ENCODE data around the gene RPE.
A peak's percentile ranks its signal among the peaks of the same experiment; 100 is the strongest.

RPE gene

GRCh38 chr2:210002158-210003157, at the start of gene RPE:
TSS of gene RPE (plus strand) at chr2:210002638. CDS start at chr2:210002662, 24 bp downstream.
- H3K4me3 ChIP-seq (ENCODE audit: low read depth, low read length): peak within 1 kb of the TSS; percentile 91
- no peaks in the 10 kb centered on the region for H3K27me3 ChIP-seq (ENCODE audit: control insufficient read depth, insufficient read depth, low read length)
- peak within 1 kb of the TSS; percentile 75 for H3K27ac ChIP-seq (ENCODE audit: low read depth, low read length)
- peak within 1 kb of the TSS; percentile 90 for H3K9ac ChIP-seq (ENCODE audit: low read length)
- H3K9me3 ChIP-seq (ENCODE audit: control insufficient read depth, insufficient read depth, low read depth, low read length): no peaks in the 10 kb centered on the region
- peaks cover 28% of the 10 kb centered on the region for H3K36me3 ChIP-seq (ENCODE audit: control insufficient read depth, insufficient read depth, low read length)
- H3K4me1 ChIP-seq (ENCODE audit: control insufficient read depth, insufficient read depth, low read length): 0 out of 2 replicates have a peak, but pooled peaks cover 12% of the 10 kb centered on the region

GRCh38 chr2:209956271-209956670, 46.2 kb upstream of the RPE start:
- Histone ChIP-seq H3K9me3 (ENCODE audit: control insufficient read depth, insufficient read depth, low read depth, low read length) (no peaks in the 10 kb centered on the region), H3K36me3 (ENCODE audit: control insufficient read depth, insufficient read depth, low read length) (no peaks in the 10 kb centered on the region), H3K9ac (ENCODE audit: low read length) (no peak overlapping the region), H3K4me3 (ENCODE audit: low read depth, low read length) (no peak overlapping the region), H3K4me1 (ENCODE audit: control insufficient read depth, insufficient read depth, low read length) (peaks cover 16% of the 10 kb centered on the region), H3K27ac (ENCODE audit: low read depth, low read length) (no peak overlapping the region), H3K27me3 (ENCODE audit: control insufficient read depth, insufficient read depth, low read length) (peaks cover 45% of the 10 kb centered on the region)

- Histone ChIP-seq H3K27me3 (ENCODE audit: control insufficient read depth, insufficient read depth, low read length) (peaks cover 59% of the 10 kb centered on the region), H3K9ac (ENCODE audit: low read length) (no peak overlapping the region), H3K27ac (ENCODE audit: low read depth, low read length) (no peak overlapping the region), H3K36me3 (ENCODE audit: control insufficient read depth, insufficient read depth, low read length) (no peaks in the 10 kb centered on the region), H3K4me3 (ENCODE audit: low read depth, low read length) (no peak overlapping the region), H3K4me1 (ENCODE audit: control insufficient read depth, insufficient read depth, low read length) (peaks cover 16% of the 10 kb centered on the region), H3K9me3 (ENCODE audit: control insufficient read depth, insufficient read depth, low read depth, low read length) (no peaks in the 10 kb centered on the region)
These were observed 44.4 kb upstream of the RPE start for GRCh38 chr2:209958016-209958415.

GRCh38 chr2:209960045-209960444, 42.4 kb upstream of the RPE start:
- H3K27ac ChIP-seq (ENCODE audit: low read depth, low read length): no peak overlapping the region

GRCh38 chr2:209960676-209961630, 41.5 kb upstream of the RPE start:
- Histone ChIP-seq H3K36me3 (ENCODE audit: control insufficient read depth, insufficient read depth, low read length) (no peaks in the 10 kb centered on the region), H3K27ac (ENCODE audit: low read depth, low read length) (no peak overlapping the region), H3K9me3 (ENCODE audit: control insufficient read depth, insufficient read depth, low read depth, low read length) (no peaks in the 10 kb centered on the region), H3K27me3 (ENCODE audit: control insufficient read depth, insufficient read depth, low read length) (peaks cover 57% of the 10 kb centered on the region), H3K4me1 (ENCODE audit: control insufficient read depth, insufficient read depth, low read length) (peaks cover 16% of the 10 kb centered on the region), H3K4me3 (ENCODE audit: low read depth, low read length) (peak overlapping the region; percentile 36; the same call in 1 of the 2 replicates), H3K9ac (ENCODE audit: low read length) (no peak overlapping the region)

More at GRCh38 chr2:209960045-209960444, 42.4 kb upstream of the RPE start:
- H3K4me3 ChIP-seq (ENCODE audit: low read depth, low read length): 0 out of 2 replicates have a peak overlapping the region, but pooled peaks have one; percentile 12
- no peaks in the 10 kb centered on the region for H3K9me3 ChIP-seq (ENCODE audit: control insufficient read depth, insufficient read depth, low read depth, low read length)
- H3K36me3 ChIP-seq (ENCODE audit: control insufficient read depth, insufficient read depth, low read length): no peaks in the 10 kb centered on the region
- peaks cover 60% of the 10 kb centered on the region for H3K27me3 ChIP-seq (ENCODE audit: control insufficient read depth, insufficient read depth, low read length)
- no peak overlapping the region for H3K9ac ChIP-seq (ENCODE audit: low read length)
- peaks cover 16% of the 10 kb centered on the region for H3K4me1 ChIP-seq (ENCODE audit: control insufficient read depth, insufficient read depth, low read length)

GRCh38 chr2:209965723-209966122, 36.7 kb upstream of the RPE start:
- H3K27me3 ChIP-seq (ENCODE audit: control insufficient read depth, insufficient read depth, low read length): peaks cover 17% of the 10 kb centered on the region
- no peak overlapping the region for H3K4me3 ChIP-seq (ENCODE audit: low read depth, low read length)
- H3K9ac ChIP-seq (ENCODE audit: low read length): no peak overlapping the region
- H3K4me1 ChIP-seq (ENCODE audit: control insufficient read depth, insufficient read depth, low read length): peaks cover 3% of the 10 kb centered on the region
- H3K27ac ChIP-seq (ENCODE audit: low read depth, low read length): no peak overlapping the region
- H3K36me3 ChIP-seq (ENCODE audit: control insufficient read depth, insufficient read depth, low read length): no peaks in the 10 kb centered on the region
- H3K9me3 ChIP-seq (ENCODE audit: control insufficient read depth, insufficient read depth, low read depth, low read length): no peaks in the 10 kb centered on the region

- H3K9me3 ChIP-seq (ENCODE audit: control insufficient read depth, insufficient read depth, low read depth, low read length): no peaks in the 10 kb centered on the region
- H3K36me3 ChIP-seq (ENCODE audit: control insufficient read depth, insufficient read depth, low read length): no peaks in the 10 kb centered on the region
- H3K4me1 ChIP-seq (ENCODE audit: control insufficient read depth, insufficient read depth, low read length): no peaks in the 10 kb centered on the region
- H3K27me3 ChIP-seq (ENCODE audit: control insufficient read depth, insufficient read depth, low read length): 0 out of 2 replicates have a peak, but pooled peaks cover 3% of the 10 kb centered on the region
- no peak overlapping the region for H3K27ac ChIP-seq (ENCODE audit: low read depth, low read length)
- no peak overlapping the region for H3K9ac ChIP-seq (ENCODE audit: low read length)
- H3K4me3 ChIP-seq (ENCODE audit: low read depth, low read length): no peak overlapping the region
These were observed 32.7 kb upstream of the RPE start for GRCh38 chr2:209969692-209970091.

GRCh38 chr2:209970271-209970670, 32.2 kb upstream of the RPE start:
- Histone ChIP-seq H3K4me1 (ENCODE audit: control insufficient read depth, insufficient read depth, low read length) (no peaks in the 10 kb centered on the region), H3K9ac (ENCODE audit: low read length) (no peak overlapping the region), H3K9me3 (ENCODE audit: control insufficient read depth, insufficient read depth, low read depth, low read length) (no peaks in the 10 kb centered on the region), H3K36me3 (ENCODE audit: control insufficient read depth, insufficient read depth, low read length) (no peaks in the 10 kb centered on the region), H3K27me3 (ENCODE audit: control insufficient read depth, insufficient read depth, low read length) (0 out of 2 replicates have a peak, but pooled peaks cover 3% of the 10 kb centered on the region), H3K4me3 (ENCODE audit: low read depth, low read length) (no peak overlapping the region), H3K27ac (ENCODE audit: low read depth, low read length) (no peak overlapping the region)

GRCh38 chr2:209970711-209971110, 31.7 kb upstream of the RPE start:
- Histone ChIP-seq H3K4me1 (ENCODE audit: control insufficient read depth, insufficient read depth, low read length) (no peaks in the 10 kb centered on the region), H3K27ac (ENCODE audit: low read depth, low read length) (no peak overlapping the region), H3K9me3 (ENCODE audit: control insufficient read depth, insufficient read depth, low read depth, low read length) (no peaks in the 10 kb centered on the region), H3K36me3 (ENCODE audit: control insufficient read depth, insufficient read depth, low read length) (no peaks in the 10 kb centered on the region), H3K4me3 (ENCODE audit: low read depth, low read length) (no peak overlapping the region), H3K9ac (ENCODE audit: low read length) (no peak overlapping the region), H3K27me3 (ENCODE audit: control insufficient read depth, insufficient read depth, low read length) (0 out of 2 replicates have a peak, but pooled peaks cover 3% of the 10 kb centered on the region)

GRCh38 chr2:209973328-209973727, 29.1 kb upstream of the RPE start:
- H3K27me3 ChIP-seq (ENCODE audit: control insufficient read depth, insufficient read depth, low read length): 0 out of 2 replicates have a peak, but pooled peaks cover 3% of the 10 kb centered on the region
- no peak overlapping the region for H3K9ac ChIP-seq (ENCODE audit: low read length)
- H3K27ac ChIP-seq (ENCODE audit: low read depth, low read length): no peak overlapping the region
- no peaks in the 10 kb centered on the region for H3K36me3 ChIP-seq (ENCODE audit: control insufficient read depth, insufficient read depth, low read length)
- no peak overlapping the region for H3K4me3 ChIP-seq (ENCODE audit: low read depth, low read length)
- no peaks in the 10 kb centered on the region for H3K4me1 ChIP-seq (ENCODE audit: control insufficient read depth, insufficient read depth, low read length)
- H3K9me3 ChIP-seq (ENCODE audit: control insufficient read depth, insufficient read depth, low read depth, low read length): no peaks in the 10 kb centered on the region

Measured in HUES6 (cell line).